HG03378 (cell line): ENCODE data around the gene GALNTL6.

Experiments used
- ATAC-seq: cut with Tn5 transposase; IDR thresholded peaks from one replicate; pipeline ENCODE4 v1.9.1; 2021; ENCODE audit warnings: mild to moderate bottlenecking, moderate library complexity; ENCODE audit not compliant: unreplicated experiment

The GALNTL6 gene

DNA sequence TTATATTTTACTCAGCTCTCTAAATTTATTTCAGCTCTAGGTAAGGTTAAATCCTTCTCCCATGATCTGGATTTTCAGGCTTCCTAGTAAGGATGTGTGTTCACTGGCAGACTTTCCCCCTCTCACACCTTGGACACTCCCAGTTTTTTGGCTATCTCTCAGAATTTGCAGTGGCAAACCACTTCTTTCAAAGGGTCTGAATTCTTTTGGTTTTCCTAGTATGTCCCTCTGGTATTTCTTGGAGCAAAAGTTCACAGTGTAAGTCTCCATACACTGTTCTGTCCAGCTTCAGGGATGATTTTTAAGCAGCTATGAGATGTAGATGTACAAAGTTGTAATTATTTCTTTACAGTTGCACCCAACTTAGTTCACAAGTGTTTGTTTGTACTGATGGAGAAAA, 701.6 kb downstream of the GALNTL6 start:
- ATAC-seq = no peak

DNA sequence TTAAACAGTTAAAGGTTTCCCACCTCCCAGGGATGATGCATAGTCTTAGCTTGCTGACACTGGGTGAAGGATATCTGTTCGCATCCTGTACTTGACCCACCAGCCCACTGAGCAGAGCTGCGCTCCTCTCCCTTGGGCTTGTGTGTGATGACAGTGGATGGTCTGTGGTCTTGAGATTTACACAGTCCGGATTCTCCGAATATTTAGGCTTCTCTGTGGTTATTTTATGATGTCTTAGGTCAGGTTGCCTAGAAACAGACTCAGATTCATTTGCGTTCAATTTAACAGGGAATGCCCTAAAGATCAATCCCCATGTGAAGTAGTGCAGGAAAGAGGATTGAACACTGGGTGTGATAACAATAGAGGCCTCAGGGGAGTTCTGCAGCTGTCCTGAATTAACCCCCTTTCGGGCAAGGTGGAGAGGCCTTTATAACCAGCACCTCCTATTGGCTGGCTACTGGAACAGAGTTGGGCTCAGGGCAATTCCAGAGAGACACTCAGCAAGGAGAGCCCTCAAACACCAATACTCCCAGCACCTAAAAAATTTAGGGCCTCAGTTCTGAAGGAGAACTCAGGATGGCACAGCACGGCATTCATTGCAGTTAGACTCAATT, 702.2 kb downstream of the GALNTL6 start:
- ATAC-seq = no peak

- ATAC-seq = no peak
Measured at GRCh38 chr4:172517391-172517790, 704.2 kb downstream of the GALNTL6 start.

DNA sequence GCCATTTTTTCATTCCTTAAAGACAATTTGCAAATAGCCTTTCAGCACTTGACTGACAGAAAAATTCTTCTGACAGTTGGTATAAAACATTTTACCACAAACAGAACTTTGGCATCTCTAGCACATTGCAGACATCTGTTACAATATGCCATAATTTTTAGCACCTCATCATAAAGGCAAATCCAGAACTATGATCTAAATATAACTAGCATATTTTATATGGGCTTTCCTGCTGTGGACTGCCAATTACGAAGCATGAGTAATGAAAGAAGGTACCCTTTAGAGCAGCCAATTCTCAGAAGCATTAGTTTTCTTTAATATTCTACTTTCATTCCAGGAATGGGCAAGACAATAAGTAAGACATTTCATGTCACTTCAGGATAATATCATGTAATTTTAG, 708.0 kb downstream of the GALNTL6 start:
- no peak for ATAC-seq

DNA sequence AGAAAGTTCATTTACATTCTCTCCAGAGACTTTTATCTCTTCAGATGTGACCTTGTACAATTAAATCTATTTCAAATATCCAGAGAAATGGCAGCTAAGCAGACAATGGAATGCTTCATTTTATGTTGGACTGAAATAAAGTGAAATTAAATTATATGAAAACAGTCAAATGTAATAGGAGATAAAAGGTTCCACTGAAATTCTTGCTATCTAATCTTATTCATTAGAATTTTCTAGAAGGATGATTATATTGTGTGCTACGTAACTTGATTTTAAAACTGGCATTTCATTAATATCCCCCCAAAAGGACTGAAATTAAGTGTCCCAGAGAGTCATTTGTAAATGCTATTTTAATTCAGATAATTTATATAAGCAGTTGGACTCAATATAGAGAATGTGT, 708.5 kb downstream of the GALNTL6 start:
- no peak for ATAC-seq

GRCh38 chr4:172543249-172543648, 730.0 kb downstream of the GALNTL6 start:
- no peak for ATAC-seq

GRCh38 chr4:172546782-172547181, 733.6 kb downstream of the GALNTL6 start:
- peak; percentile 87 for ATAC-seq

- ATAC-seq = no peak
Measured at GRCh38 chr4:172547724-172548123, 734.5 kb downstream of the GALNTL6 start.

- no peak for ATAC-seq
Measured at GRCh38 chr4:172553216-172553615, 740.0 kb downstream of the GALNTL6 start.

- no peak for ATAC-seq
Measured at GRCh38 chr4:172554588-172554987, 741.4 kb downstream of the GALNTL6 start.

DNA sequence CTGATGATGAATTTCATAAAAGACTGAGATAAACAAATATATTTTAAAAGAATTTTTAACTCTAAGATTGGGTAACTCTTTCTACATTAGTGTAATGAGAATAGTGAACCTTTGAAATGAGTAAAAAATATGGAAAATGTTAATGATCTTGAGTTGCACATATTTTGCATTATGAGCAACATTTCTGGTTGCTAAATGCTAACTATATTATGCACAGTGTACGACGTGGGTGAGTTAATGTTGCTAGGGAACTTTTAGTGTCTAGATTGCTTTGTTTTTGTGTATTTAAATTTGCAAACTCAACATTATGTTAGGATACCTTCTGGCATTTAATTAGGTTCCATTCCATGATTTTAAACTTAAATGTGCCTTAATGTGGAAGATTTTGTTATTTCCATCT, 742.5 kb downstream of the GALNTL6 start:
- ATAC-seq = no peak

- ATAC-seq = no peak
Measured at GRCh38 chr4:172573899-172574298, 760.7 kb downstream of the GALNTL6 start.

- no peak for ATAC-seq
Measured at GRCh38 chr4:172578712-172579111, 765.5 kb downstream of the GALNTL6 start.

DNA sequence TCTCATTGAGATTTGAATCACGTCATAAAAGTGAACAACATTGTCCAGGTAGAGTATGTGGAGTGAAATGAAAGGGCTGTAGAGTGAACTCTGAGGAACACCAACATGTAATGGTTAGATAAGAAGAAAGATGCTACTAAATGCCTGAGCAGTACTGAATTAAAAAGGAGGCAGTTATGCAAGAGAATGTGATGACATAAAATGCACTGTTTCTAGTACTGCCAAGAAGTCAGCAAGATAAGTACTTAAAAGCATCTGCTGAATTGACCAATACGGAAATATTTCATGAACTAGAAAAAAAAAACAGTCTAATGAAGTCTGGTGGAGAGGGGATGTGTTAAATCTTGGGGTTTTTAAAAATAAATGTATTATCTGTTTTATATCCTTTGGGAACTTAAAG, 771.6 kb downstream of the GALNTL6 start:
- ATAC-seq = no peak

GRCh38 chr4:172596206-172596605, 783.0 kb downstream of the GALNTL6 start:
- no peak for ATAC-seq

GRCh38 chr4:172599554-172599953, 786.4 kb downstream of the GALNTL6 start:
- ATAC-seq = no peak

DNA sequence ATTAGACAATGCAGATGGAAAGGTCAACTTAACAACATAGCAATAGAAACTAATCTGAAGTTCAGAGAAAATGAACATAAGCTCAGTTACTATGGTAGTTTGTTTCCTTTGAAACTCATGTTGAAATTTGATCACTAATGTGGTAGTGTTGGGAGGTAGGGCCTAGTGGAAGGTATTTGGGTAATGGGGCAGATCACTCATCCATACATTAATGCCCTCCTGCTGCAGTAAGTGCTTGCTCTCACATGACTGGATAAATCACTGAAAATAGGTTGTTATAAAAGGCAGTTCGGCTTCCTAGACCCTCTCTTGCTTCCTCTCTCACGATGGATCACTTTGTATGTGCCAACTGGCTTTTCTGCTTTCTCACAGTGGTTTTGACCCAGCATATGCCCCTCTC, 788.0 kb downstream of the GALNTL6 start:
- no peak for ATAC-seq

DNA sequence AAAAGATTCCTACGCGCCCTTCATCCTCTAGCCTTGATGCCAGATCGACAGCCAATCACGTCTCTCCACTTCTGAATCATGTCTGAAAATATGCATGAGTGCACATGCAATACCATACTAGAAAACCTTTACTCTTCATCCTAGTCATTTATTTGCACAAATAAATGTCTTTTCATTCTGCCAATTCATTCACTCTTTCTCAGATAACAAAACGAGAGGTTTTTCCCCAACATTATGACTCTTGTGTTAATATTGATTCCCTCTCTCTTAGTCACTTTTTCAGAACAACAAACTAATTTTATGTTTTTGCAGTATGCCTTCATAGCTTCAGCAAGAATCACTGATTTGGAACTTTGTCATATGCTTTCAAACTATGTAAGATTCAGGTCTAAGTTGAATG, 806.0 kb downstream of the GALNTL6 start:
- no peak for ATAC-seq

DNA sequence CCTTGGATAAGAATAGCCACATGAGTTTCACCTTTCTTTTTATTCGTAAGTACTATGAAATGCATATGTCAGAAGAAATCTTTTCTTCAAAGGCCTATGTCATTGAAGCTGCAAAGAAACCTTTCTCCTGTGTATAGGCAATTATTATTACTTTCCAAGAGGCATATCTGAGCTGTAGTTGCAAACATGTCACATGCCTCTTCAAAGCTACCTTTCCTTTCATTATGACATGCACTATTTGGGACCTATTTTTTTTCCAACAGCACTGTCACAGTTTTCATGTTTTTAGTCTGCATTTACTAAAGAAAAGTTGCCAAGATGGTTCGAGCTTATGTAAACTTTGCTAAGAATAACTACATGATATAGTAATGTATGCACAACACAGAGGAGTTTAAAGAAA, 806.6 kb downstream of the GALNTL6 start:
- ATAC-seq = no peak

DNA sequence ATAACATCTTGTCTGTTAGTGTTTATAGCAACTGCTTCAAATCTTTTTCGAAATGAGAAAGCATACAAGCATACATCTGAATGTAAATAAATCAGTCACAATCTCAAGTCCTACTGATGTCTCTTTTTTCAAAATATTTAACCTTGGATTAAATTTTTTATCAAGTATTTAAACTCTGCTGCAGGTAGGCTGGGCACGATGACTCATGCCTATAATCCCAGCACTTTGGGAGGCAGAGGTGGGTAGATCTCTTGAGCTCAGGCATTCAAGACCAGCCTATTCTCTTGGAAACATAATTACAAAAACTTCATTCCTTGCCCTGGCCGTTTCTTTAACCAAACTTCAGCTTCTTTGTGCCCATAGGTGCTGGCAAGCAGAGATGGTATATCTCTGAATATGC, 815.1 kb downstream of the GALNTL6 start:
- ATAC-seq = no peak

- ATAC-seq = no peak
Measured at GRCh38 chr4:172630280-172630679, 817.1 kb downstream of the GALNTL6 start.

GRCh38 chr4:172631832-172632231, 818.6 kb downstream of the GALNTL6 start:
- ATAC-seq = no peak

- no peak for ATAC-seq
Measured at GRCh38 chr4:172648471-172648870, 835.3 kb downstream of the GALNTL6 start.
